Osteocyte (in vitro differentiated cells): ENCODE data around the gene NEUROD1. TPM values are rescaled to one million over a fixed set of nuclear protein-coding genes. Genes with fewer than 3 reads are reported as not detected.

Source experiments
- DNase-seq: peaks from one replicate; pipeline ENCODE4 v3.0.0; 2021; ENCODE audit warnings: mixed read lengths; ENCODE audit not compliant: unreplicated experiment; ENCODE audit errors: extremely low spot score
- H3K27ac Mint-ChIP-seq: one replicate; pipeline ENCODE4 v1.8.0; 2021; ENCODE audit warnings: mild to moderate bottlenecking, mixed read lengths; ENCODE audit not compliant: unreplicated experiment
- H3K27me3 Mint-ChIP-seq: one replicate; pipeline ENCODE4 v1.8.0; 2021; ENCODE audit warnings: mixed read lengths; ENCODE audit not compliant: unreplicated experiment
- H3K36me3 Mint-ChIP-seq: one replicate; pipeline ENCODE4 v1.8.0; 2021; ENCODE audit warnings: mixed read lengths; ENCODE audit not compliant: unreplicated experiment
- H3K4me1 Mint-ChIP-seq: one replicate; pipeline ENCODE4 v1.8.0; 2021; ENCODE audit warnings: mixed read lengths; ENCODE audit not compliant: unreplicated experiment
- H3K4me3 Mint-ChIP-seq: one replicate; pipeline ENCODE4 v1.8.0; 2021; ENCODE audit warnings: mild to moderate bottlenecking, moderate library complexity, mixed read lengths; ENCODE audit not compliant: unreplicated experiment
- H3K9me3 Mint-ChIP-seq: one replicate; pipeline ENCODE4 v1.8.0; 2021; ENCODE audit warnings: mixed read lengths; ENCODE audit not compliant: unreplicated experiment
- CTCF ChIP-seq: fragments of 200-600 bp; sonication (generic); IDR thresholded peaks from 2 replicates; pipeline ENCODE4 v1.5.0; 2021; ENCODE audit warnings: antibody characterized with exemption, mild to moderate bottlenecking, moderate library complexity
- total RNA-seq: library from RNA; stranded (reverse); gene quantifications from 2 replicates; pipeline ENCODE4 v1.2.1, GENCODE V29; 2021

The NEUROD1 gene
- total RNA-seq, 1 donor from 2014 or later = not detected

GRCh38 chr2:181658444-181658843, 21.9 kb downstream of the NEUROD1 start:
- H3K4me3 Mint-ChIP-seq = no peak overlapping the region
- H3K27ac Mint-ChIP-seq = no peak overlapping the region
- H3K36me3 Mint-ChIP-seq = no peaks in the 10 kb centered on the region
- no peak for DNase-seq
- peaks cover 72% of the 10 kb centered on the region for H3K27me3 Mint-ChIP-seq
- no peak for TF ChIP-seq CTCF
- H3K4me1 Mint-ChIP-seq = peaks cover 13% of the 10 kb centered on the region
- no peaks in the 10 kb centered on the region for H3K9me3 Mint-ChIP-seq

GRCh38 chr2:181657379-181657778, 22.9 kb downstream of the NEUROD1 start:
- peaks cover 77% of the 10 kb centered on the region for H3K27me3 Mint-ChIP-seq
- H3K36me3 Mint-ChIP-seq = no peaks in the 10 kb centered on the region
- TF ChIP-seq CTCF = no peak
- H3K27ac Mint-ChIP-seq = no peak overlapping the region
- H3K4me3 Mint-ChIP-seq = peak overlapping the region; percentile 68
- H3K9me3 Mint-ChIP-seq = no peaks in the 10 kb centered on the region
- DNase-seq = no peak
- H3K4me1 Mint-ChIP-seq = peaks cover 13% of the 10 kb centered on the region

- no peaks in the 10 kb centered on the region for H3K9me3 Mint-ChIP-seq
- H3K36me3 Mint-ChIP-seq = no peaks in the 10 kb centered on the region
- no peak within 1 kb of the TSS for H3K27ac Mint-ChIP-seq
- DNase-seq = no peak
- H3K4me3 Mint-ChIP-seq = peak within 1 kb of the TSS; percentile 75
- H3K4me1 Mint-ChIP-seq = peaks cover 13% of the 10 kb centered on the region
- no peak for TF ChIP-seq CTCF
- H3K27me3 Mint-ChIP-seq = peaks cover 79% of the 10 kb centered on the region
Observed at GRCh38 chr2:181656450-181657291, 23.6 kb downstream of the NEUROD1 start, which contains the start of gene CERKL. Gene CERKL (minus strand): TSS chr2:181657105. CDS start chr2:181657006, 99 bp downstream.

- no peak for TF ChIP-seq CTCF
- no peak for DNase-seq
- no peak overlapping the region for H3K4me3 Mint-ChIP-seq
- H3K9me3 Mint-ChIP-seq = no peaks in the 10 kb centered on the region
- peaks cover 13% of the 10 kb centered on the region for H3K4me1 Mint-ChIP-seq
- H3K27me3 Mint-ChIP-seq = peaks cover 80% of the 10 kb centered on the region
- H3K27ac Mint-ChIP-seq = no peak overlapping the region
- no peaks in the 10 kb centered on the region for H3K36me3 Mint-ChIP-seq
Observed at GRCh38 chr2:181655519-181655918, 24.8 kb downstream of the NEUROD1 start.

- DNase-seq = no peak
- Mint-ChIP-seq H3K27ac (no peak overlapping the region), H3K4me3 (no peak overlapping the region), H3K36me3 (no peaks in the 10 kb centered on the region), H3K27me3 (peaks cover 78% of the 10 kb centered on the region), H3K9me3 (peaks cover 11% of the 10 kb centered on the region), H3K4me1 (no peaks in the 10 kb centered on the region)
- TF ChIP-seq CTCF = no peak
Observed at GRCh38 chr2:181649436-181649979, 30.8 kb downstream of the NEUROD1 start.
